PFSK-1 (cell line): ENCODE data around the gene GRIA3.

Source experiments
- FOXP2 ChIP-seq: optimal IDR thresholded peaks from 2 replicates; pipeline ENCODE3; 2011; ENCODE audit warnings: borderline replicate concordance, control low read depth, inconsistent platforms; ENCODE audit not compliant: insufficient read depth; ENCODE audit errors: extremely low read length, extremely low read depth
- POLR2AphosphoS5 ChIP-seq: IDR thresholded peaks from 2 replicates; pipeline ENCODE4 v1.6.1; 2012; ENCODE audit warnings: low read depth, mild to moderate bottlenecking, control low read depth, low read length, moderate library complexity
- SIN3A ChIP-seq: IDR thresholded peaks from 2 replicates; pipeline ENCODE4 v1.6.1; 2012; ENCODE audit warnings: mild to moderate bottlenecking, low read length, moderate library complexity, borderline replicate concordance; ENCODE audit not compliant: insufficient read depth
- TF ChIP-seq, protein P1 (sequence below), 2 experiments: IDR thresholded peaks; 2 replicates each; pipeline versions ENCODE4 v1.6.1 to v1.8.0; 2011 to 2012; ENCODE audit warnings: low read depth in 2 of 2, low read length in 2 of 2, control low read depth in 1 of 2, inconsistent platforms in 1 of 2, mild to moderate bottlenecking in 1 of 2, moderate library complexity in 1 of 2; ENCODE audit not compliant: insufficient read depth in 1 of 2

DNA sequence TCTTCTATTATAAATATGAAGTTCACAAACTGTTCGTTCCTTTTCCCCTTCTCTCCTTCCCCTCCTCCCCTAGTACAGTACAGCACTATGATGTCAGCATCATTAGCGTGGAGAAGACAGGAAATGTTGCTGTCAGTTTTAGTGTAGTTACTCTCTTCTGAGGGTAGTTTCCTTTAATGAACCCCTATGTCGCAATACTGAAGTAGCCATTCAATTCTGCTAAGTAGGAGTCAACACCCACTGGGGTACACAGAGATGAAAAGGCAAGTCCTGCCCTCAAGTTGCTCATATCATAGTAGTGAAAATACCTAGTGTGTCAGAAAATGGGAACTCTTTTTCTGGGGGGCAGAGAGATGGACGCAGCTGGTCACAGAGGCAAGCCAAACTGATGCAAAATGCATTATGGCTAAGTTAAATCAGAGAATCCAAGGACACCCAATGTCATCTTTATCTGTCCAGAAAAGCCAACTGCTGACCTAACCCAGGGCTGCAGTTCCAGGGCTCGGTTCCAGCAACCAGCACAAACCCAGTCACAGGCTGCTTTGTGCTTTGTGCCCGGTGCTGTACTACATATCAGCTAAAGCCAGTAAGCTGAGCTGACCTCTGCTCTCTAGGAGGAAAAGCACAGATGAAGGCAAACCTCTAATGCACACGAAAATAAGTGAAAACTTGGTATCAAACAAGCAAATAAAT, 31.5 kb downstream of the GRIA3 start:
- TF ChIP-seq POLR2AphosphoS5, result no peak
- TF ChIP-seq, protein P1, sequence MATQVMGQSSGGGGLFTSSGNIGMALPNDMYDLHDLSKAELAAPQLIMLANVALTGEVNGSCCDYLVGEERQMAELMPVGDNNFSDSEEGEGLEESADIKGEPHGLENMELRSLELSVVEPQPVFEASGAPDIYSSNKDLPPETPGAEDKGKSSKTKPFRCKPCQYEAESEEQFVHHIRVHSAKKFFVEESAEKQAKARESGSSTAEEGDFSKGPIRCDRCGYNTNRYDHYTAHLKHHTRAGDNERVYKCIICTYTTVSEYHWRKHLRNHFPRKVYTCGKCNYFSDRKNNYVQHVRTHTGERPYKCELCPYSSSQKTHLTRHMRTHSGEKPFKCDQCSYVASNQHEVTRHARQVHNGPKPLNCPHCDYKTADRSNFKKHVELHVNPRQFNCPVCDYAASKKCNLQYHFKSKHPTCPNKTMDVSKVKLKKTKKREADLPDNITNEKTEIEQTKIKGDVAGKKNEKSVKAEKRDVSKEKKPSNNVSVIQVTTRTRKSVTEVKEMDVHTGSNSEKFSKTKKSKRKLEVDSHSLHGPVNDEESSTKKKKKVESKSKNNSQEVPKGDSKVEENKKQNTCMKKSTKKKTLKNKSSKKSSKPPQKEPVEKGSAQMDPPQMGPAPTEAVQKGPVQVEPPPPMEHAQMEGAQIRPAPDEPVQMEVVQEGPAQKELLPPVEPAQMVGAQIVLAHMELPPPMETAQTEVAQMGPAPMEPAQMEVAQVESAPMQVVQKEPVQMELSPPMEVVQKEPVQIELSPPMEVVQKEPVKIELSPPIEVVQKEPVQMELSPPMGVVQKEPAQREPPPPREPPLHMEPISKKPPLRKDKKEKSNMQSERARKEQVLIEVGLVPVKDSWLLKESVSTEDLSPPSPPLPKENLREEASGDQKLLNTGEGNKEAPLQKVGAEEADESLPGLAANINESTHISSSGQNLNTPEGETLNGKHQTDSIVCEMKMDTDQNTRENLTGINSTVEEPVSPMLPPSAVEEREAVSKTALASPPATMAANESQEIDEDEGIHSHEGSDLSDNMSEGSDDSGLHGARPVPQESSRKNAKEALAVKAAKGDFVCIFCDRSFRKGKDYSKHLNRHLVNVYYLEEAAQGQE (IDR thresholded peaks at IDR 0.05; ENCODE audit: insufficient read depth in 1 of 2, low read depth in 2 of 2, low read length in 2 of 2), result no peak
- TF ChIP-seq SIN3A, result no peak
- no peak for TF ChIP-seq FOXP2
